Mesendoderm (in vitro differentiated cells): ENCODE data around the gene P2RX6.
A peak's percentile ranks its signal among the peaks of the same experiment; 100 is the strongest.

Source experiments
- DNase-seq: peaks from one replicate; pipeline ENCODE4 v3.0.0; 2013
- H2AK5ac ChIP-seq: 2 replicates; pipeline ENCODE4 v1.6.1; 2013; ENCODE audit warnings: low read length, inconsistent platforms
- H2BK120ac ChIP-seq: 2 replicates; pipeline ENCODE4 v1.6.1; 2013; ENCODE audit warnings: low read depth, mild to moderate bottlenecking, low read length, moderate library complexity, mixed read lengths
- H2BK15ac ChIP-seq: replicated peaks from 2 replicates; pipeline ENCODE4 v1.6.1; 2013; ENCODE audit warnings: low read depth, mild to moderate bottlenecking, moderate library complexity
- H2BK5ac ChIP-seq: 2 replicates; pipeline ENCODE4 v1.6.1; 2013; ENCODE audit warnings: low read length, inconsistent platforms
- H3K18ac ChIP-seq: 2 replicates; pipeline ENCODE4 v1.6.1; 2013; ENCODE audit warnings: mild to moderate bottlenecking, low read length, mixed read lengths
- H3K23ac ChIP-seq: one replicate; pipeline ENCODE4 v1.6.1; 2013; ENCODE audit warnings: low read length
- H3K27ac ChIP-seq: 2 replicates; pipeline ENCODE4 v1.5.1; 2013; ENCODE audit warnings: low read depth, mild to moderate bottlenecking, inconsistent platforms, low read length, moderate library complexity
- H3K27me3 ChIP-seq: 2 replicates; pipeline ENCODE4 v1.6.1; 2013; ENCODE audit warnings: low read length, control low read depth, mild to moderate bottlenecking, inconsistent platforms; ENCODE audit not compliant: insufficient read depth, poor library complexity
- H3K36me3 ChIP-seq: 2 replicates; pipeline ENCODE4 v1.6.1; 2013; ENCODE audit warnings: low read length, inconsistent platforms; ENCODE audit not compliant: control insufficient read depth, insufficient read depth
- H3K4ac ChIP-seq: one replicate; pipeline ENCODE4 v1.6.1; 2013; ENCODE audit warnings: low read depth, mild to moderate bottlenecking, low read length, moderate library complexity
- H3K4me1 ChIP-seq: 2 replicates; pipeline ENCODE4 v1.6.1; 2013; ENCODE audit warnings: low read depth, low read length, inconsistent platforms; ENCODE audit not compliant: control insufficient read depth
- H3K4me2 ChIP-seq: 2 replicates; pipeline ENCODE4 v1.6.1; 2013; ENCODE audit warnings: low read length
- H3K4me3 ChIP-seq: 2 replicates; pipeline ENCODE4 v1.5.1; 2013; ENCODE audit warnings: mild to moderate bottlenecking, low read length
- H3K56ac ChIP-seq: one replicate; pipeline ENCODE4 v1.6.1; 2013; ENCODE audit warnings: low read length
- H3K79me1 ChIP-seq: 2 replicates; pipeline ENCODE4 v1.6.1; 2013; ENCODE audit warnings: low read length, inconsistent platforms
- H3K79me2 ChIP-seq: 2 replicates; pipeline ENCODE4 v1.6.1; 2013; ENCODE audit warnings: mild to moderate bottlenecking, low read length; ENCODE audit not compliant: control insufficient read depth, insufficient read depth
- H3K9ac ChIP-seq: 2 replicates; pipeline ENCODE4 v1.6.1; 2013; ENCODE audit warnings: low read length, inconsistent platforms
- H4K5ac ChIP-seq: one replicate; pipeline ENCODE4 v1.6.1; 2013; ENCODE audit warnings: low read length
- H4K8ac ChIP-seq: one replicate; pipeline ENCODE4 v1.6.1; 2013; ENCODE audit warnings: low read depth, mild to moderate bottlenecking, control low read depth, low read length, moderate library complexity
- WGBS: extraction: QIAGEN DNeasy Blood & Tissue Kit; methylation state at CpG from one replicate; pipeline ENCODE4 v1.1.7; 2013; ENCODE audit warnings: low lambda C conversion rate, missing lambda C conversion rate; ENCODE audit not compliant: insufficient coverage; ENCODE audit errors: extremely low coverage; 5-methylcytosine and 5-hydroxymethylcytosine counted together

P2RX6 gene

DNA sequence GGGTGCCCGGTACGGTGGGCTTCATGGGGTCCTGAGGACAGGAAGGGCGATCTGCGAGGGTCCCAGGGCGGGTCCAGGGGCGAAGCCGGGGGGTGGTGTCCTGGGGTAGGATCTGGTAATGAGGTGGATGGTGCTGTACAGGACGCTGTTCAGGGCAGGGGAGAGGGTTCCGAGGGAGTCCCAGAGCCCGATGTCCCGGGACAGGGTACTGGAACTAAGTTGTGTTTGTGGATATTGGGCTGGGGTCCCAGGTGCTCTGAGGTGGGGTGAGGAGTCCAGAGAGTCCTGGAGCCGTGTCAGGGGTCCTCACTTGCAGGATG is 32.4 kb upstream of the P2RX6 start:
- Histone ChIP-seq H3K27ac (no peak overlapping the region), H3K4me1 (peaks cover 9% of the 10 kb centered on the region), H3K79me1 (peaks cover 4% of the 10 kb centered on the region), H3K27me3 (no peaks in the 10 kb centered on the region), H2BK120ac (no peak overlapping the region), H3K4me2 (peak overlapping the region; percentile 88), H3K56ac (peak overlapping the region; percentile 99), H3K18ac (no peak overlapping the region), H3K9ac (peak overlapping the region; percentile 98), H3K36me3 (no peaks in the 10 kb centered on the region), H4K8ac (no peak overlapping the region), H4K5ac (no peak overlapping the region), H3K4me3 (peak overlapping the region; percentile 93), H3K4ac (peak overlapping the region; percentile 38), H2AK5ac (peak overlapping the region; percentile 22), H3K79me2 (no peaks in the 10 kb centered on the region), H2BK5ac (no peak overlapping the region), H3K23ac (peak overlapping the region; percentile 92), H2BK15ac (no peak overlapping the region)
- WGBS, result no CpG with 5 or more reads among the region's 12 CpGs
- no peak for DNase-seq

DNA sequence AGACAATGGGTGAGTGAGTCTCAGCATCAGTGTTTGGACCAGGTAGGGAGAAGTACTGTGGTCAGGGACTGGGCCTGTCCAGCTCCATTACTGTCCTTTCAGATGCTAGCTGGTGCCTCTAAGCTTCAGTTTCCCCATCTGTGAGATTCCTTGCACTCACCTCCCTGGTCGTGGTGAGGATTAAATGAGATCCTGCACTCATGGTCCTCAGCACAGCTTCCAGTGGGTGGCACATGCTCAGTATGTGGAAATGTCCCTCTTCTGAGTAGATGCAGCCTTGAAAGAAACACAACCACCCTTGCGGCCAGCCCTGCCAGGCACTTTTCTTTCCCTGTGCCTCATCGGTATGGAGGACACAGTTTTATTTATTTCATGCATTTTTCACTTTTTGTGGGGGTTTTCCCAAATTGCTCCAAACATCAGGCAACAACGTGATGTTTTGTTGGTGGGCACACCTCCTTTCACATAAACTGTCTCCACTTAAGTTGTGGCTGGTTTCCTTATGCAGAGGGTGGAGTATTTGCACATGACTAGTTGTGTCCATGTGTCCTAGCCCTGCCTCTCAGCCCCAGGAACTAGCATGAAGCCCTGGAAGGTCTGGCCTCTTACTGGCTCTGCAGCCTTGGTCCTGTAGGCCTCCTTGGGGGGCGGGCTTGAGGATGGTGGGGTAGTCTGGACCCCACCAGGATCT is 31.7 kb upstream of the P2RX6 start:
- no peak overlapping the region for H2BK5ac ChIP-seq

DNA sequence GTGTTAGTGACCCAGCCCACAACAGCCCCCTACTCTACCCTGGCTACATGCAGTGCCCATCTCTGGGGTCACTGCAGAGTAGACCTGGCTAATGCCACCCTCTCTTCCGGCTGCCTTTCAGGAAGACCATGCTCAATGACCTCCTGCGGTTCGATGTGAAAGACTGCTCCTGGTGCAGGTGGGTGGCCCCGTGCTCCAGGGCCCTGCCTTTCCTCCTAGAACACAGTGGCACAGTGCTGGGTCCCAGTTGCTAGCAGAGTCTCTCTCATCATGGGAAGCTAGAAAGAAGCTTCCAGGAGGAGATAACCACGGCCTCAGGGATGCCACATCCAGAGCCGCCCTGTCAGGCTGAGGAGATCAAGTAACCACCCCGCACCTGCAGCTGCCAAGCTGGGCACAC is 29.2 kb upstream of the P2RX6 start:
- Histone ChIP-seq H2BK15ac (no peak overlapping the region), H3K27ac (no peak overlapping the region), H3K9ac (no peak overlapping the region), H3K23ac (no peak overlapping the region), H3K4me3 (no peak overlapping the region), H3K18ac (no peak overlapping the region), H3K4me2 (no peak overlapping the region), H3K36me3 (no peaks in the 10 kb centered on the region), H2BK5ac (no peak overlapping the region), H3K56ac (no peak overlapping the region), H3K4me1 (peaks cover 6% of the 10 kb centered on the region), H4K8ac (no peak overlapping the region), H4K5ac (no peak overlapping the region), H2BK120ac (no peak overlapping the region), H3K27me3 (no peaks in the 10 kb centered on the region), H2AK5ac (no peak overlapping the region), H3K4ac (no peak overlapping the region), H3K79me1 (peaks cover 4% of the 10 kb centered on the region), H3K79me2 (no peaks in the 10 kb centered on the region)
- no peak for DNase-seq
- WGBS, result no CpG with 5 or more reads among the region's 7 CpGs

More for the DNA sequence above, 31.7 kb upstream of the P2RX6 start:
- H3K27me3 ChIP-seq, result no peaks in the 10 kb centered on the region
- H3K18ac ChIP-seq, result no peak overlapping the region
- no peak overlapping the region for H4K8ac ChIP-seq
- peaks cover 4% of the 10 kb centered on the region for H3K79me1 ChIP-seq
- H3K36me3 ChIP-seq, result no peaks in the 10 kb centered on the region
- no CpG with 5 or more reads among the region's 5 CpGs for WGBS
- H3K9ac ChIP-seq, result peak overlapping the region; percentile 98
- DNase-seq, result no peak
- H3K4ac ChIP-seq, result no peak overlapping the region
- no peak overlapping the region for H2AK5ac ChIP-seq
- no peak overlapping the region for H4K5ac ChIP-seq
- no peak overlapping the region for H2BK120ac ChIP-seq
- no peaks in the 10 kb centered on the region for H3K79me2 ChIP-seq
- H3K23ac ChIP-seq, result no peak overlapping the region
- no peak overlapping the region for H3K27ac ChIP-seq
- peak overlapping the region; percentile 88 for H3K4me2 ChIP-seq
- peak overlapping the region; percentile 99 for H3K56ac ChIP-seq
- H3K4me1 ChIP-seq, result peaks cover 9% of the 10 kb centered on the region
- H2BK15ac ChIP-seq, result no peak overlapping the region
- no peak overlapping the region for H3K4me3 ChIP-seq

- no peak for DNase-seq
- H2BK15ac ChIP-seq, result no peak overlapping the region
- H3K4me3 ChIP-seq, result no peak overlapping the region
- no peaks in the 10 kb centered on the region for H3K79me2 ChIP-seq
- no peak overlapping the region for H4K8ac ChIP-seq
- 100% methylated on average over 1 of the region's 1 CpG for WGBS
- H2BK5ac ChIP-seq, result no peak overlapping the region
- H3K4me1 ChIP-seq, result peaks cover 4% of the 10 kb centered on the region
- H3K36me3 ChIP-seq, result no peaks in the 10 kb centered on the region
- H3K79me1 ChIP-seq, result peaks cover 4% of the 10 kb centered on the region
- H2BK120ac ChIP-seq, result no peak overlapping the region
- H3K9ac ChIP-seq, result no peak overlapping the region
- no peaks in the 10 kb centered on the region for H3K27me3 ChIP-seq
- no peak overlapping the region for H3K4me2 ChIP-seq
- H3K27ac ChIP-seq, result no peak overlapping the region
- no peak overlapping the region for H3K23ac ChIP-seq
- no peak overlapping the region for H4K5ac ChIP-seq
- no peak overlapping the region for H2AK5ac ChIP-seq
- no peak overlapping the region for H3K4ac ChIP-seq
- no peak overlapping the region for H3K56ac ChIP-seq
- H3K18ac ChIP-seq, result no peak overlapping the region
Observed at GRCh38 chr22:20986365-20986764, 28.6 kb upstream of the P2RX6 start.

DNA sequence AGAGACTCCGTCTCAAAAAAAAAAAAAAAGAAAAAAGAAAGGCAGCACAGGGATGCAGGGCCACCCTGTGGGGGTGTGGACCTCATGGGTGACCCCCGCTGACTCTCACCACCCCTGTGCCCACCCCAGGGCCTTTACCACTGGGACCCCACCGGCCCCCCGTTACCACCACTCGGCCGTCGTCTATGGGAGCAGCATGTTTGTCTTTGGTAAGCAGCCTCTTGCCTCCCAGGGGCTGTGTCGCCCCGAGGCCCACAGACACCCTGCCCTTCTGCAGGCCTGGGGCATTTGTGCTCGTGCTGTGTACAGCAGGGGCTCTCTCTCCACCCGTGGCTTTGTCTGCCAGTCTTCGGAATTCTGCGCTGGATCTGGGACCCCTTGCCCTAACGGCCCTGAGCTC is 27.6 kb upstream of the P2RX6 start:
- Histone ChIP-seq H2BK120ac (no peak overlapping the region), H3K9ac (no peak overlapping the region), H2BK15ac (no peak overlapping the region), H3K79me2 (no peaks in the 10 kb centered on the region), H3K4me2 (no peak overlapping the region), H2AK5ac (no peak overlapping the region), H3K18ac (no peak overlapping the region), H3K79me1 (peaks cover 4% of the 10 kb centered on the region), H3K27me3 (no peaks in the 10 kb centered on the region), H3K4me3 (no peak overlapping the region), H3K27ac (no peak overlapping the region), H3K56ac (no peak overlapping the region), H3K4me1 (peaks cover 2% of the 10 kb centered on the region), H4K5ac (no peak overlapping the region), H3K36me3 (no peaks in the 10 kb centered on the region), H3K4ac (no peak overlapping the region), H2BK5ac (no peak overlapping the region), H3K23ac (no peak overlapping the region), H4K8ac (no peak overlapping the region)
- DNase-seq, result no peak
- WGBS, result no CpG with 5 or more reads among the region's 14 CpGs
